ENCODE results near the gene LRRC31.

- TF ChIP-seq CTCF (conservative IDR thresholded peaks at IDR 0.05; ENCODE audit: low read depth, low read length) (no peak), EZH2 (IDR thresholded peaks at IDR 0.05; ENCODE audit: borderline replicate concordance, low read depth, low read length, poor library complexity, severe bottlenecking) (no peak)
Observed at GRCh38 chr3:169847896-169848295, 21.8 kb downstream of the LRRC31 start.

Measured in A673 (cell line).